Heart right ventricle (tissue), 16 donors: ENCODE results near the gene LONP2. TPM values are rescaled to one million over a fixed set of nuclear protein-coding genes. Genes with fewer than 3 reads are reported as not detected.
A peak's percentile ranks its signal among the peaks of the same experiment; 100 is the strongest.
"Not testable (repeated sequence)": the region's sequence is repeated elsewhere in the genome, so short reads cannot be mapped to it uniquely, and the experiment has no call there.

Experiments
- ATAC-seq, 8 donors: fragments of 200-7000 bp; cut with Tn5 transposase; one replicate each; pipeline ENCODE4 v1.9.1; 2020; ENCODE audit warnings: mild to moderate bottlenecking in 8 of 8, moderate library complexity in 8 of 8, moderate number of reproducible peaks in 1 of 8
- DNase-seq, 2 donors: peaks; one replicate each; pipeline ENCODE4 v3.0.0-alpha.2; 2020
- H3K27ac ChIP-seq, 10 donors: fragments of 200-600 bp; sonication (generic) in 2 of 10; one replicate each; pipeline versions ENCODE4 v1.5.0 to v1.8.0; 2020 to 2022; ENCODE audit warnings: mild to moderate bottlenecking in 3 of 10
- H3K27me3 ChIP-seq, 7 donors: fragments of 200-600 bp; one replicate each; pipeline ENCODE4 v1.8.0; 2021 to 2022; ENCODE audit warnings: mild to moderate bottlenecking in 2 of 7
- H3K36me3 ChIP-seq, 9 donors: fragments of 200-600 bp; sonication (generic) in 1 of 9; one replicate each; pipeline versions ENCODE4 v1.5.0 to v1.8.0; 2020 to 2022; ENCODE audit warnings: mild to moderate bottlenecking in 2 of 9
- H3K4me1 ChIP-seq, 9 donors: fragments of 200-600 bp; sonication (generic) in 1 of 9; one replicate each; pipeline versions ENCODE4 v1.5.0 to v1.8.0; 2020 to 2022; ENCODE audit warnings: mild to moderate bottlenecking in 4 of 9
- H3K4me3 ChIP-seq, 10 donors: fragments of 200-600 bp; sonication (generic) in 2 of 10; one replicate each; pipeline versions ENCODE4 v1.5.0 to v1.8.0; 2020 to 2022; ENCODE audit warnings: mild to moderate bottlenecking in 7 of 10, moderate library complexity in 2 of 10
- H3K9me3 ChIP-seq, 11 donors: fragments of 200-600 bp in 10 of 11; sonication (generic) in 2 of 11; one replicate each; pipeline versions ENCODE4 v1.5.0 to v1.8.0; 2013 to 2022; ENCODE audit warnings: mild to moderate bottlenecking in 2 of 11, control low read depth in 1 of 11, moderate library complexity in 1 of 11
- WGBS, 2 donors: extraction: QIAGEN DNeasy Blood & Tissue Kit; methylation state at CpG; one replicate each; pipeline ENCODE4 v1.1.7; 2013; ENCODE audit warnings: inconsistent platforms in 1 of 2; 5-methylcytosine and 5-hydroxymethylcytosine counted together
- intact Hi-C, 10 donors: fragments of 100-400 bp; cut with DNase I; formaldehyde crosslinking; loops; one replicate each; pipeline versions ENCODE4 v1.11.1 to v1.14.2; 2022
- polyA plus RNA-seq, 2 donors: library from polyadenylated mRNA; stranded (reverse); fragments of 200-250 nt; gene quantifications; one replicate each; pipeline ENCODE4 v1.2.3, GENCODE V29; 2013
- total RNA-seq, 10 donors: library from RNA; stranded (reverse); fragmentation: NEBNext Ultra II Directional in 3 of 10; extraction: Animal tissue kit (Norgen Biotek cat#: 25700) in 3 of 10; gene quantifications; one replicate each; pipeline versions ENCODE4 v1.2.1 to v1.2.4, GENCODE V29; 2021 to 2023
- TF ChIP-seq, protein P1 (sequence below), 9 donors: fragments of 200-600 bp; sonication (generic) in 2 of 9; IDR thresholded peaks; one replicate each; pipeline versions ENCODE4 v1.5.0 to v1.8.0; 2021 to 2022; ENCODE audit warnings: antibody characterized with exemption in 9 of 9, mild to moderate bottlenecking in 5 of 9, moderate library complexity in 1 of 9
- donor health status: Arrhythmogenic right ventricular cardiomyopathy.
- donor health status: ischemic (EF 13 %, LVEDD 7.1; RV severe dilation, severe dysfunction).
- donor health status: healthy with polysubstance abuse.
- donor health status: DM: no; HTN: yes; CAD: no.
- donor health status: DM: no; HTN: no; CAD: no.
- donor health status: ischemic (EF 25% LVEDD 6.9; RV normal size, moderate dysfunction).
- donor health status: ischemic (EF 25% LVEDD 5.7; RV mildly dilated, moderate dysfunction).
- donor health status: healthy.
- donor health status: DM: yes; HTN: yes; CAD: no.
- donor health status: Ischemic cardiomyopathy.
- donor health status: ischemic (EF 35%, LVEDD 5.7; RV mildly dilated, moderate dysfunction).
- donor health status: nonischemic (EF 11% LVEDD 7.7; RV severe dilation, severe dysfunction).
- donor health status: DM: yes; HTN: yes; CAD: no.
- donor health status: PGD.
- donor health status: ischemic (EF 29% LVEDD 5.4; RV normal size, mild dysfunction).
- donor health status: nonischemic (EF 23%, LVEDD 6.1; RV moderate dilation, normal function).

Gene LONP2
- total and polyA plus RNA-seq, 12 donors, result 16.5 to 86.6 (median 74.5) TPM

DNA sequence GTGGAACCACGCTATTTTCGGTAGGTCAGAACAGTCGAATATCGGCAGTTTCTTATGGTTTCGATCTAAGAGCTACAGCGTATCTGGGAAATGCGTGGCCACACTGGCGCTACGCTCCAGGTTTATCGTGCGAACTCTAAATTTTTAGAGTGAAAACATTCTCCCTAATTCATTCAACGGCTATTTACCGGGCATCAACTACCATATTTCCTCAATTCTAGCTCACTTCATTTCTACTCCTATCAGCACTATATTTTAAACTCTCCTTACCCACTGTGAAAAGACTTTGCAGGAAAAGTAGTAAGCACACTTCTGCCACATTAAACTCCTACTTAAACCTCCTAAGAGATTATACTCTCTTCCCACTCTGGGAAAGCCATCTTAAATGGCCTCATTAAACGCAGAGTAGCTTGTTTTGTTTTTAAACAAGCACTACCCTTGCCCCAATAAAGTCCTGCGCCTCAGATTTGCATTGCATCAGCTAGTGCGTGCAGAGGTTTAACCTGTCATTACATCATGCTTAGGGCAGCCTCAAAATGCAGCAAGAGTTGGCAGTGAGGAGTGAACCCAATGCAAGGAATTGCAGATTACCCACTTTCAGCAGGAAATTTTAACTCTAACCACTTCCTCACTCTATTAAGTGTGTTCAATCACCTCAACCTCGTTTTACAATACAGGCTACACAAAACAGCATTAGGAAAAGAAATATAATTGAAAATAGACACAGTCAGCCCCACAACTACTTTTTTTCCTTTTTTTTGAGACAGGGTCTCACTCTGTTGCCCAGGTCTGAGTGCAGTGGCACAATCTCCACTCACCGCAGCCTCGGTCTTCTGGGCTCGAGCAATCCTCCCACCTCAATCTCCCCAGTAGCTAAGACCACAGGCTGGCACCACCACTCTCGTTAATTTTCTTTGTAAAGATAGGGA, 122.3 kb downstream of the LONP2 start:
- peak overlapping the region; percentile 5 to 88 (median 79) for H3K27ac ChIP-seq
- DNase-seq (no peak), ATAC-seq (peak in 7 of 8 donors; percentile 21 to 51 (median 35))
- no peaks in the 10 kb centered on the region for H3K9me3 ChIP-seq
- H3K4me1 ChIP-seq, result peaks cover 10 to 78% (median 56%) of the 10 kb centered on the region in 9 donors
- intact Hi-C loops, result loop anchor here in 5 of 10 donors (2.0 to 5.0 kb wide), 5 partner anchors 16 to 256 kb away; partner anchors contain the start of genes SIAH1 (in 2 of the 5) and N4BP1 (in 1 of the 5)
- 16 to 17% methylated on average over 21 of the region's 21 CpGs for WGBS, 2 donors
- H3K36me3 ChIP-seq, result peaks cover 0 to 12% (median 5%) of the 10 kb centered on the region in 9 donors
- TF ChIP-seq, protein P1, sequence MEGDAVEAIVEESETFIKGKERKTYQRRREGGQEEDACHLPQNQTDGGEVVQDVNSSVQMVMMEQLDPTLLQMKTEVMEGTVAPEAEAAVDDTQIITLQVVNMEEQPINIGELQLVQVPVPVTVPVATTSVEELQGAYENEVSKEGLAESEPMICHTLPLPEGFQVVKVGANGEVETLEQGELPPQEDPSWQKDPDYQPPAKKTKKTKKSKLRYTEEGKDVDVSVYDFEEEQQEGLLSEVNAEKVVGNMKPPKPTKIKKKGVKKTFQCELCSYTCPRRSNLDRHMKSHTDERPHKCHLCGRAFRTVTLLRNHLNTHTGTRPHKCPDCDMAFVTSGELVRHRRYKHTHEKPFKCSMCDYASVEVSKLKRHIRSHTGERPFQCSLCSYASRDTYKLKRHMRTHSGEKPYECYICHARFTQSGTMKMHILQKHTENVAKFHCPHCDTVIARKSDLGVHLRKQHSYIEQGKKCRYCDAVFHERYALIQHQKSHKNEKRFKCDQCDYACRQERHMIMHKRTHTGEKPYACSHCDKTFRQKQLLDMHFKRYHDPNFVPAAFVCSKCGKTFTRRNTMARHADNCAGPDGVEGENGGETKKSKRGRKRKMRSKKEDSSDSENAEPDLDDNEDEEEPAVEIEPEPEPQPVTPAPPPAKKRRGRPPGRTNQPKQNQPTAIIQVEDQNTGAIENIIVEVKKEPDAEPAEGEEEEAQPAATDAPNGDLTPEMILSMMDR (IDR thresholded peaks at IDR 0.05), result no peak
- peak overlapping the region; percentile 29 to 71 (median 63) for H3K4me3 ChIP-seq
- no peaks in the 10 kb centered on the region for H3K27me3 ChIP-seq

DNA sequence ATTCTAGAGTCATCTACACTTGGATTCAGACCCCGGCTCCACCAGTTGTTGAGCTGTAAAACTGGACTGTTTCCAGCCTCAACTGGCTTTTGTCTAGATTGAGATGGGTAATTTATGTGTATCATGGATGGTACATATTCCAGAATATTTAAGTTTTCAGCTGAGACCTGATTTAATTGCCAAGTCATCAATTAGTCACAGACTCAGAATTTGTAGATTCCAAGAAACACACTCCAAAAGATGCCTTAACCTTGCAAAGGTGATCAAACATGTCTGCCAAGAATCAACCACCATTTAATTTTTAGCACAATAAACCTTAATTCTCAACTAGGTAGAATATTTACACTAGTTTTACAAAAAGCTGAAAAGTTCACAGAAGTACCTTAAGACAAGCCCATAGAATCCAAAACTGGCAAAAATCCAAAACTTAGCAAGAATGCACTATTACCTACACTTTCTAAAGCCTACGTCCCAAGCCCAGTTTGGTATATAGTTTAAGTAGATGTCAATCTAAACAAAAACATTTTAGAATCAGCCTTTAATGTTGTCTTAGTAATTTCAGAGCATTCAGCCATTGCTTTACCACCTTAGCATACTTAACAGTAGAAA, 123.4 kb downstream of the LONP2 start:
- Histone ChIP-seq H3K27ac (peak overlapping the region in 2 of 10 donors; percentile 83 to 88), H3K36me3 (peaks cover 0 to 1% (median 0%) of the 10 kb centered on the region in 9 donors), H3K9me3 (no peaks in the 10 kb centered on the region), H3K4me3 (no peak overlapping the region), H3K4me1 (peaks cover 10 to 79% (median 63%) of the 10 kb centered on the region in 9 donors), H3K27me3 (no peaks in the 10 kb centered on the region)
- ATAC-seq, result no peak
- intact Hi-C loops, result loop anchor here in 5 of 10 donors (2.0 to 5.0 kb wide), 5 partner anchors 15 to 255 kb away; partner anchors contain the start of genes SIAH1 (in 2 of the 5) and N4BP1 (in 1 of the 5)
- no peak for DNase-seq
- 43 to 49% methylated on average over 2 of the region's 2 CpGs for WGBS, 2 donors
- TF ChIP-seq, protein P1 (IDR thresholded peaks at IDR 0.05), result no peak

DNA sequence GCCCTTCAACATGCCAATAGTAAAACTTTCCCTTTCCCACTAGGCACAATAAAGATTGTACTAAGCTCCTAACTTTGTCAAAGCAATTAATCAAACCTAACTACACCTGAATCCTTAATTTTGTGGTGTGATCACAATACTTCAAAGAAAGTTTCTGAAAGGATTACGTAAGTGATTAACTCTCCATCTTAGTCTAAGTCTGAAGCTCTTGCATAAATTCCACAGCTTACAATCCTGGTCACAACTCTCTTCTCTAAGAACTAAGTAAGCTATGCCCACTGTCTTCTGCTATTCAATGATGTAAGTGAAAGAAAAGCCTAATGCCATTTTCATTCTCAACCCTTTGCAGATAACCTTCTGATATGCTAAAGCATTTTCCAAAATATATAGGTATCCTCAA, 125.7 kb downstream of the LONP2 start:
- intact Hi-C loops, result loop anchor here in 3 of 10 donors (5.0 kb wide), 3 partner anchors 168 to 253 kb away; partner anchors contain the start of gene N4BP1 (in 1 of the 3)
- WGBS, 2 donors, result 88 to 90% methylated on average over 1 of the region's 1 CpG
- TF ChIP-seq, protein P1 (IDR thresholded peaks at IDR 0.05), result no peak
- Histone ChIP-seq H3K4me1 (peaks cover 14 to 88% (median 77%) of the 10 kb centered on the region in 9 donors), H3K27me3 (no peaks in the 10 kb centered on the region), H3K4me3 (no peak overlapping the region), H3K27ac (no peak overlapping the region), H3K9me3 (no peaks in the 10 kb centered on the region), H3K36me3 (no peaks in the 10 kb centered on the region)
- ATAC-seq, result no peak
- DNase-seq, result no peak

DNA sequence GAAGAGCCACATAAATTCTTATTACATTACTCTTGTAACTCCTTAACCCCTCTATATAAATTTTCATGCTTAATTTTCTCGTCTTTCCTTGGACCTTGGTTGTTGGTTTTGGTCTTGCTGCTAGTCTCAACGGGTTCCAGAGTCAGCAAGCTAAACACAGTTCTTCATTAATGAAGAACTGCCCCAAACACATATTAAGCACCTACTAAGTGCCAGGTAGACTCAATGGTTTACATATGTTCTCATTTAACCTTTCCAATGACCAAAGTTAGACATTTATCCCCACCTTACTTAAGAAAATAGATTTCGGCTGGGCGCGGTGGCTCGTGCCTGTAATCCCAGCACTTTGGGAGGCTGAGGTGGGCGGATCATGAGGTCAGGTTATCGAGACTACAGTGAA, 126.1 kb downstream of the LONP2 start:
- WGBS, 2 donors, result 97% methylated on average over 8 of the region's 8 CpGs
- ATAC-seq, result no peak
- Histone ChIP-seq H3K4me1 (peaks cover 15 to 88% (median 77%) of the 10 kb centered on the region in 9 donors), H3K9me3 (no peaks in the 10 kb centered on the region), H3K27me3 (no peaks in the 10 kb centered on the region), H3K36me3 (no peaks in the 10 kb centered on the region), H3K27ac (no peak overlapping the region), H3K4me3 (no peak overlapping the region)
- intact Hi-C loops, result no loop called here
- no peak for DNase-seq
- TF ChIP-seq, protein P1 (IDR thresholded peaks at IDR 0.05), result no peak

DNA sequence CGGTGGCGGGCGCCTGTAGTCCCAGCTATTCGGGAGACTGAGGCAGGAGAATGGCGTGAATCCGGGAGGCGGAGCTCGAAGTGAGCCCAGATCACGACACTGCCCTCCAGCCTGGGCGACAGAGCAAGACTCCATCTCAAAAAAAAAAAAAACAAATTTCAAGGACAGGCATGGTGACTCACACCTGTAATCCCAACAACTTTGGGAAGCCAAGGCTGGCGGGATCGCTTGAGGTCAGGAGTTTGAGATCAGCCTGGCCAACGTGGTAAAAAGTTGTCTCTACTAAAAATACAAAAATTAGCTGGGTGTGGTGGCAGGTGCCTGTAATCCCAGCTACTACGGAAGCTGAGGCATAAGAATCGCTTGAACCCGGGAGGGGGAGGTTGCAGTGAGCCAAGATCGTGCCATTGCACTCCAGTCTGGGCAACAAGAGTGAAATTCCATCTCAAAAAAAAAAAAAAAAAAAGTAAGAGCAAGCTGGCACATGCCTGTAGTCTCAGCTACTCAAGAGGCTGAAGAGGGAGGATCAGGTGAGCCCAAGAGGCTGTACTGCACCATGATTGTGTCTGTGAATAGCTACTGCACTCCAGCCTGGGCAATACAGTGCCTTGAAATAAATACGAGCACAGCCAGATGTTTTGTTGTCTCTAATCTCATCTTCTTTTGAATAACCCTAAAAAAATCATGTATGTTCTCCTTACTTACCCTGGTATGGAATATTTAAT, 126.7 kb downstream of the LONP2 start:
- intact Hi-C loops, ATAC-seq, DNase-seq, H3K27ac ChIP-seq, H3K4me3 ChIP-seq, H3K27me3 ChIP-seq, H3K36me3 ChIP-seq, H3K9me3 ChIP-seq: not testable (repeated sequence)
- 87 to 90% methylated on average over 18 of the region's 18 CpGs for WGBS, 2 donors
- H3K4me1 ChIP-seq, result peaks cover 15 to 90% (median 78%) of the 10 kb centered on the region in 9 donors
